ELR (cell line): ENCODE data around the gene CORO1C.

Experiments used
- DNase-seq: peaks from one replicate; pipeline ENCODE4 v3.0.0-alpha.2; 2015; ENCODE audit warnings: low read depth

CORO1C gene

DNA sequence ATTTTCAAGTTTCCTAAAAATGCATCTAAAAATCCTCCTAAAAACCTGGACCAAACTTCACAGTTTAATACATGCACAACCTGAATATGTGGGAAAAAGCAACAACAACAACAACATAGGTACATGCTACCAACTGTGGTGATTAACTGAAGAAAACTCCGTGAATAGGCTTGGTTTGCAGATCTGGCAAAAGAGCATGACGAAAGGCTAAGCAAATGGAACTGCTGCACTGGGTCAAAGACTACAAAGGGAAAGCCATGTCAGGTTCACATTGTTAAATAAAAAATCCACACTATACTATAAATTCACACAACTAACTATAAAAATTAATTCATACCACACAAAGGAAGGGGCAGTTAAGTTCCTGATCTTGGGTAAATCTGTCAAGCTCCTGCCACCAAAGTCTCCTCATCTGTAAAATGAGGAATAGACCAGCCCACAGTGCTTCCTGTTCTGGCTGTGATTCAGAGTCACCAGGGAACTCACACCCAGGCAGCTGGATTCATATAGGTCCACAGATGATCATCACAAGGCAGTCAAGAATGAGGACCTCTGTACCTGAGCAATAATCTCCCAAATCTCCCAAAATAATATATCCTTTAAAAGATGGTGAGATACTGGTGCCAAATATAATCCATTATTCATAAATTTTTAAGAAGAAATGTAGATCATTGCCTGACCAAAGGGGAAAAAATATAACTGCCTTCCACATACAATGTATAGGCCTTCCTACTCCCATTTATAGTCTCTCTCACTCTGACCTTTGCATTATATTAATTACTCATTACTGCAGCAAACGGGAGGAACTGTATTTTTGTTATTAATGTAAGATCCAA lies 7.0 kb downstream of the CORO1C start:
- DNase-seq, result peak; percentile 86

DNA sequence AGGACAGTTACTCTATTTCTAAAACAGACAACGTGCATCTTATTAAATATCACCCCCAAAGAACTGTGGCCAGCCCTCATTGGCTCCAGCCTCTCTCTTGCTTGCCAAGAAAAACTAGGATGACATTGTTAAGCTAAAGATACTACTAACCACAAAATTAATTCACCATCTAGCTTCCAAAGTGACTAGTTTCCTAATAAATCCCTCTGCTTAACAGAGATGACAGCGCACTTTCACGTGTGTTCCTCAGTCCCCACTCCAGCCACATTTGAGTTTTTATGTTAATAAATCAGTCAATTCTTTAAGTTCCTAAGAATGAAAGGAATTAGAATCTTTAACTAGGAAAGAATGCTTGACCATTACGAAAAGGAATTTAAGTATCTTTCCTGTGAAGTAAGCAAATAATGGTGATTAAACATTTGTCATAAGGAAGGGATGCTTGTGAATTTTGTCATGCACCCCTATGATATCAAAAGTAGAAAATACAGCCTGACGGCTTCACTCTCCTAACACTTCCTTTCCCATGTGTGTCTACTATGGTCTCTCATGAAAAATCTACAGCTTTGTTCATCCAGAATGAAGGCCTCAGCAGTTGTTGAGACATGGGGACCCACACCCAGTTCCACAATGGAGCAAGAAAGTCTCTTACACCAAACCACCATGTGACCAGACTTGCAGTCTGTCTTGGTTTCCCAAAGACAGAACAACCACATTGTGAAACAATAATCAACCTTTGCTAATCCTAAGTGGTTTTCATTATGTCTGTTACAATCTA lies 8.1 kb downstream of the CORO1C start:
- DNase-seq, result peak; percentile 96

DNA sequence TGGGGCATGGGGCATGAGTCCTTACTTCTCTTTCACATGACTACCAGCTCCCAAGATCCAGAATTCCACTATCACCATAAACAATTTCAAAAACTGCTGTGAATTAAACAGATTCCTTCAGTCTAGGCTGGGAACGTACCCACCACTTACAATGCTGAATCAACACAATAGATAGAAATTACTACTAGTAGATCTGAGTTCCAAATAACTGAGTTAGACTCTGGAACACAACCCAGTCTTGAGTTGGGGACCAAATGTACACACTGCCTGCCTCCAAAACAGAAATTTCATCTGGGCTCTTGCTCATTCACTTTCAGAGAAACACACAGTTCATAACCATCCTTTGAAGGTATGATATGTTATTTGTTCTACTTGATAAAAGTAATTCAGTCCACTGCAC lies 8.9 kb downstream of the CORO1C start:
- no peak for DNase-seq

DNA sequence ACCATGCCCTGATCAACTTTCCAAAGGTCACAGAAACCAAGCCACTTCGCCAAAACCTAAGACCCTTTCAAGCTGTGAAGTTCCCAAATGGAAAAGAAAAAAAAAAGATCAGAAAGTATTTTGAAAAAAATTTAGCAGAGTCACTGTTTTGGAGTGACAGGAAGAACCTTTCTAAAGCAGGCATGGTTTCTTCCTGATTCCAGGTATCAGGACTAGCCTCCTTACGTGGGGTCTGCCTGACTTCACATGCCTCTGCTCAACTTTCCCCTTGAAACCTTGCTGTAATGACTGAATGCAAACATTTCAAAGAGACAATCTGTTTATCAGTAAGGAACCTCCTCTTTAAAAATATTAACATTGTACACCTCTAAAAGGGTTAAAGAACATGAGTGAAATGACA lies 9.5 kb downstream of the CORO1C start:
- DNase-seq, result peak; percentile 22

DNA sequence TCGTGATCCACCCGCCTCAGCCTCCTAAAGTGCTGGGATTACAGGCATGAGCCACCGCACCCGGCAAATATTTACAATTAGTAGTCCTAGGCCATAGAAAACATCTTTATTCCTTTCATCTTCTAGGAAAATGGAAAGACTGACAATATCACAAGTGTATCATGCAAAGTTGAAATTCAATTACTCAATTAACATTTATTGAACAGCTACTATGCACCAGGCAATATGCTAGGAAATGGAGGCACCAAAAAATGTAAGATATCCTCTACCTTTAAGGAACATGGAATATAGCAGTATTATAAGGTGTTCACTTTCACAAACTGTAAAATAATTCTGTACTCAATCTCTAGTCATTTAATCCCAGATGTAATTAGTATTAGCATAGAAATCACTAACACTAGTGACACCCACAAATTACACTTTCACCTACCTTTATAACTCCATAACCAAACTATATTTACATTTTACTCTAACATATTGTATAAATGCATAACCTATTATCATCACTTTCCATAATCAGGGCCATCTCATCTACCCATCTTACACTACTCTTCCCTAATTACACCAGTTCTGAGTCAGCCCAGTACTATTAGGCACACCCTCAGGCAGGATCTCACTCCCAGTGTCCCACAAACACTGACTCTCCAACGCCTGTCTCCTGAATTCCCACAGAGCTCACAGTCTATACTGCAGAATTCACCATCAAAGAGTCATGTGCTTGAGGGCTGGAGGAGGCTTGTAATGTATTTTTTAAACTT lies 10.4 kb downstream of the CORO1C start:
- DNase-seq, result peak; percentile 82

DNA sequence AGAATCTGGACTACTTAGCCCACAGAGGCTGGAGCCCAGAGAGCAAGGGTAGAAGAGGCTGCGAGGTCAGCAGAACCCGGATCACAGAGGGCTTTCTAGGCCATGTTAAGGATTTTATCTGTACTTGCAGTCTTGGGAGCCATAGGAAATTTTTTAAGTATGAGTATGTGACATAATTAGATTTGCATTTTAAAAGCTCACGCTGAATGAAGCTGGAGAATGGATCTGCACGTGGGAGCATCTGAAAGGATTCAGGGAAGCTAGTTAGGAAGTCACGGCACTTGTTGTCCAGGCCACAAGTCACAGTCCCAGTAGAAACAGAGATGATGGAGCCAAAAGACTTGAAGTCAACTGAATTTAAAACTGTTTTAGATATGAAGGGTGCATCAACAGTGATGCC lies 14.1 kb downstream of the CORO1C start:
- DNase-seq, result no peak

DNA sequence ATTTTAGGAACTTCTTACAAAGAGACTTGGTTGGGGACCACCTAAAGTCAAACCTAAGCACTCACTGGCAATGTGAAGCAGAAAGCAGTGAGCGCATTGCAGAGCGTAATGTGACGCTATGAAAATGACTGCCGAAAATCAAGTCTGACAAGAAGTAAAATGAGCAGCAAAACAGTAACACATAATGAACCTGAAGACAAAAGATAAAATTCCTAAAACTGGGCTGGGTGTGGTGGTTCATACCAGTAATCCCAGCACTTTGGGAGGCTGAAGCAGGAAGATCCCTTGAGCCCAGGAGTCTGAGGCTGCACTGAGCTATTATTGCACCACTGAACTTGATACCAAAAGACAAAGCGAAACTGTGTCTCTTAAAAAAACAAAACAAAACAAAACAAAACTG lies 16.5 kb downstream of the CORO1C start:
- no peak for DNase-seq

DNA sequence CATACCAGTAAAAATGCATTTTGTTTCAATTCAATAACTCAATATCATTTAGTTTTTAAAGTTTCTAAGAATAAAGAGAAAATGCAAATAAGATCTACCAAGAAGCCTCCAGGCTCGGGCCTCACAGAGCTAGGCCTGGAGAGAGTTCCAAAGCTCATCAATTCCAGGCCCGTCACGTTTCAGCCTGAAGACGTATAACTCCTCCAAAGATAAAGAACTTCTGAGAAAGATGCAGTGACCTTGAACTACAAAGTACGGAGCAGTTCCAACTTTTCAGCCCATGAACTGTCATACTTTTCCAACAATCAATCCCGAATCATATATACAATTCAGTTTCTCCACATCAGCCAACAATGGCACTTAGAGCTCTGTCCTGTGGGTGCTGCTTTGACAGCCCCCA lies 17.8 kb downstream of the CORO1C start:
- DNase-seq, result no peak

DNA sequence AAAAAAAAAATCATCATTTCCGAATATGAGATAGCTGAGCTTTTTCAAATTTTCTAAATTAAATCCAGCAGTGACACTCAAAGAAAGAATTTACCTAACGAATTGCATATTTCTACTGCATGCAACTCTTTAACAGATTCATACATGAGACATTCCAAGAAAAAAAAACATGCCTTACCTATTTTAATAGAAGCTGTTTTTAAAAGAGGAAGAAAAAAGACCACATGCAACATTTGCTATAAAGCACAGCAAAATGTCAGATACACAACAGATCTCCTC lies 18.5 kb downstream of the CORO1C start:
- no peak for DNase-seq

DNA sequence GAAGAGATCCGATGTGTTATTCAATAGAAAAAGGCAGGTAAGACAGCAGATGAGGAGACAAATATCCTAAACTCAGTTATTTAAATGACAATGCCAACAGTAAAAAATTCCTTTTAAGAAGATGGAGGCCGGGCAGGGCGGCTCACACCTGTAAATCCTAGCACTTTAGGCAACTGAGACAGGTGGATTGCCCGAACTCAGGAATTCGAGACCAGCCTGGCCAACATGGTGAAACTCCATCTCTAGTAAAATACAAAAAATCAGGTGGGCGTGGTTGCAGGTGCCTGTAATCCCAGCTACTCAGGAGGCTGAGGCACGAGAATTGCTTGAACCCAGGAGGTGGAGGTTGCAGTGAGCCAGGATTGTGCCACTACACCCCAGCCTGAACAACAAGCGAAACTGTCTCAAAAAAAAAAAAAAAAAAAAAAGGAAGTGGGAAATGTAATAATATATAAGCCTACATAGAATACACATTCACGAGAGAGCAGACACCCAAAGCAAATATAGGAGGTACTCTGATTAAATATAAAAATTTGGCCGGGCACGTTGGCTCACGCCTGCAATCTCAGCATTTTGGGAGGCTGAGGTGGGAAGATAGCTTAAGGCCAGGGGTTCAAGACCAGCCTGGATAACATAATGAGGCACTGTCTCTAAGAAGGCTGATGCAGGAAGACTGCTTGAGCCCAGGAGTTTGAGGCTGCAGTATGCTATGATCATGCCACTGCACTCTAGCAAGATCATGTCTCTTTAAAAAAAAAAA lies 19.0 kb downstream of the CORO1C start:
- no peak for DNase-seq

DNA sequence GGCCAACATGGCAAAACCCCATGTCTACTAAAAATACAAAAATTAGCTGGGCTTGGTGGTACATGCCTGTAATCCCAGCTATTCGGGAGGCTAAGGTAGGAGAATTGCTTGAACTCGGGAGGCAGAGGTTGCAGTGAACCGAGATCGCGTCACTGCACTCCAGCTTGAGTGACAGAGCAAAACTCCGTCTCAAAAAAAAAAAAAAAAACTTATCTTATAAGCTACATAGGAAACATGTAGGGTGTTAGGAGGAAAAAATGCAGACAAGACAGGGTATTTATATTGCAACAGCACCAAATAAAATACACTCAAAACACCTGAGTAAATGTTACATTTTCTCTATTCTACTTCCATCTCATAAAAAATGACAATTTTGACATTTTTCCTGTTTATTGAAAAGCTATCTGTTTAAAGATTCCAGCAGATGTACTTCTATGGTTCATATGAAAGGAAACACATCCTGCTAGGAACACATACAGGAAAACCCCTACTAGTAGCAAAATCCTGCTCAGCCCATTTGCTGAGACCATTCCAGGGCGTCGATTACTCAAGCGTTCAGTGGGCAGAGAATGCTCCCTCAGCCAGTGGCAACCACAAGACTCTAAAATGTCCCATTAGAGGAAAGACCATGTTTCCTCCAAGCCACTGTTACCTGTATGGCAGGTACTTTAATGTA lies 19.7 kb downstream of the CORO1C start:
- no peak for DNase-seq

DNA sequence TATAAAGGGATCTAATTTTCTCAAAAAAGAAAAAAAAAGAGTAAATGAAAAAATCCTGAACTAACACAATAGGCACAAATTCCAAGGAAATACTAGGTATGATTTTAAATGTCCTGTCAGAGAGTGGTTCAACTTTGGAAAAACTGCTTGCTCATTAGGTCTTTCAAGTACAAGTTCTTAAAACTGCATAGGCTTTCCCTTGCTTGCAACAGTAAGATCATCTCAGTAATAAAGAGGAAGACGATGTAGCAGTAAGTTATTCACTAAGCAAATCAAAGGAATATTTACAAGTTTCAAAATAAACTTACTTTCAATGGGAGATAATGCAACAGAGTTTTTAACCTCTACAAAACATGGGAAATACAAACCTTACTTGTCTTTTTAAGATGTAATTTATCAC lies 21.6 kb downstream of the CORO1C start:
- DNase-seq, result no peak

DNA sequence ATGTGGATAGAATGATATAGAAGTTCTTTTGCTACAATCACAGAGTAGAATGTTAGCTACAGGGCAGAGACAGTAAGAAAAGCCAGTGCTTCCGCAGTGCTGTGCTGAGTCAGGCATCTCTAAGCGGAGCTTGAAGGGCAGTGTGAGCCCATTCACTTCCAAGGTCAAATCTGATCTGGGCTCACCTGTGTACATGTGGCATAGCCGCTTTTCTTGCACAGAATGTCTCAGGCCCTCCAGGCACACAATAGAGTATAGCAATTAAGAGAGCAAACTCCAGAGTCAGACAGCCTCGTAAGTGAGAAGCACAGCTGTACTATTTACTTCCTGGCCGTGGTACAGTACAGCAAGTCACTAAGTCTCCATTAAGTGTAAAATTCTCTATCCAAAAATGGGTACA lies 26.8 kb downstream of the CORO1C start:
- DNase-seq, result no peak

DNA sequence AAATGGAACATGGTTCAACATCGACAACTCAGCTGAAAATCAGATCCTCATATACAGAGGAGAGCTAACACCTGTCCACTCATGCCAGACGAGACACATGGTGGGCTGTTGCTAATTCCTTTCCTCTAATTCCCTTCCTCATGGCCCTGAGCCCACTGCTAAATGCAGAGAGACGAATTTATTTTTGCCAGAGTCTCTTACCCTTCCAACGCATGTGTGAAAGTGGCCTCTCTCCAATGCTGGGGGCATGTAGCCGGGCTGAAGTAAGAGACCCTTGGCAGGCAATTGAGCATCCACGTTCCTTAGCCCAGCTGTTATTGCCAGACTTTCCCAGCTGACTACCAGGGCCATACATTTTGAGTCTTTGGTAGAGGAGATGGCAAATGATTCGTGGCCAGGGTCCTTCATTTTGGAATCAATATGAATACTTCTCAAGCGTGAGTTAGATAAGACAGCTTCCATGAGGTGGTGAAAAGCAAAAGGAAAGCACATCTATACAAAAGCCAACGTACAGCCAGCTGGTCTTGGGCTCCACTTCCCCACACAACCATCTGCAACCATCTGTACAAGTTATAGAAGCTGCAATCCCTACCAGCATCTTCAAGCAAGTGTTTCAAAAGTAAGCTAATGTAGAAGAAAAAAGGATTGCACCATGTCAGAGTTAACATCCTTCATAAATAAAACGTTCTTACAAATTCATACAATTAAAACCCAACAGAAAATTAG lies 28.6 kb downstream of the CORO1C start:
- DNase-seq, result no peak

DNA sequence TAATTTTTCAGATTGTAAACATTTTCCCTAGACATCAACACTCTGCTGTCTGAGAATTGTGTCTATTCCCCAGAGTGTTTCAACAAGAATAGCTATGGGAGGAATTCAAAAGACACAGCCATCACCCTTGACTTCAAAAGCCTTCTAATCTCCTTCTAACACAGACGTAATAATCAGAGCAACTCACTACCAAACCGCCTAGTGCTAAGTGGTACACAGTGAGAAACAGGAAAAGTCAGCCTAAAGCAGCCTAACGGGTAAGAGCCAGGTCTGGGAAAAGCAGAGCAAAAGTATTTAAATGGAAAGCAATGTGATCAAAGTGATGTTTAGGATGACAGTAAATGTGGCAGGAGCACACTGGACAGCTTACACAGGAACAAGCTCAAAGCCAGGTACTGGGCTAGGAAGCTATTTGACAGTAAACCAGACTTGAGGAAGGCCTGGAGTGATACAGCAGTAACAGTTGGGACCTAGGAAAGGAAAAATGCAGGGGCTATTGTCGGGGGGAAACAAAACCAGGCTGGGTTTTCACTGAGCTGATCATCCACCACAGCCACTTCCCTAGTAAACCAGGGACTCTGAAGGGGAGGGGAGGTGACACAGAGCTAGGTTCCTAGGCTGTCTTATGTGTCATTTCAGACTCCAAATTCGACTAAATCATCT lies 29.4 kb downstream of the CORO1C start:
- DNase-seq, result no peak

DNA sequence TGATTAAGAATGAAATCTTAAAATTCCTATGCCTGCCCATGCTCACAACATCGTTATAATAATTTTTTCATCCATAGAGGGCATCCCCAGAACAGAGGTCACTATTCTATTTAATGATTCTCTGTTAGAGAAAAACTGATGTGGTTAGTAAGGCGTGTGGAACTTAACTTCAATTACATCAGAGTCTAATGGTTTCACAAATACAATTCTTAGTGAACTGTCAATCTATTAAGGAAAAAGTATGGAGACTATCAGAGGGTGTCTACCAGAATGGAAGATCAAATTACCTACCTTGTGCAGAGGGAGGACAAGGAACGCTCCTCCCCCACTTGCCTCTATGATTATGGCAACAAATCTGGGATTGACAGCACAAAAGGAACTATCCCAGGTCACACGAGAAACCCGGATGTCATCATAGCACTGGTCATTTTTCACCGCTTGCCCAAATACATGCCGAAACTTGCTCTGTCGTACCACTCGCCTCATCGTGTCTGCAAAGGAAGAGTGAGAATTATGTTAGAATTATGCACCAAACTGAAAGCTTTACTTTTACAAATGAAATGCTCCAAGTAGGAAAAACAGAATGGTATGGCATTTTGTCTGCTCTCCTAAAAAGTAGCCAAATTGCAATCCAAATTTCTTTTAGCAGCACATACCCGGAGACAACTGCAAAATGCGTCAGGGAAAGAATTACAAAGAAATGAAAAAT lies 30.3 kb downstream of the CORO1C start:
- DNase-seq, result no peak

DNA sequence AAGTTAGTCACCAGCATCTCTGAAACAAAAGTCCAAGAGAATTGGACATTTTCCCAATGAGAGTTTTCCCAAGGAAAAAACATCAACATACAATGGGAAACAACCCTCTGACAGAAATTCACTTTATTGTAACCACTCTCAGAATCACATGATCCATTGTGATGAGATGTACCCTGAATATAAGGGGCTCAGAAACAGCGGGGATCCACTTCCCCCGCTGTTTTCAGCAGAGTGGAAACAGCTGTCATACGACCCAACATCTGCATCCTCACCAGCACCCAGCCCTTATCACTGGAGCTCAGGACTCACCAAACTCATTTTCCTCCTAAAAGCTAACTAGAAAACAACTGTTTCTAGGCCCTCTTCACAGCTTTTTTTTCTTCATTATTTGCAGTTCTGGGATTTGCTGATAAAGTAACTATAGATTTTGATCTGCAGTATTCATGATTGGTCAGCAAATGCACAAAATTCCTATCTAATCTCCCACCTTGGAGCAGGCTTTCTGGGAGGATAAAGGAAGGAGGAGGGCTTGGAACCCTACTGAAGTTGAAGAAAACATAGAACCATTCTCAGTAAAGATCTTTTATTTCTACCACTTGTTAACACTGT lies 31.3 kb downstream of the CORO1C start:
- no peak for DNase-seq

DNA sequence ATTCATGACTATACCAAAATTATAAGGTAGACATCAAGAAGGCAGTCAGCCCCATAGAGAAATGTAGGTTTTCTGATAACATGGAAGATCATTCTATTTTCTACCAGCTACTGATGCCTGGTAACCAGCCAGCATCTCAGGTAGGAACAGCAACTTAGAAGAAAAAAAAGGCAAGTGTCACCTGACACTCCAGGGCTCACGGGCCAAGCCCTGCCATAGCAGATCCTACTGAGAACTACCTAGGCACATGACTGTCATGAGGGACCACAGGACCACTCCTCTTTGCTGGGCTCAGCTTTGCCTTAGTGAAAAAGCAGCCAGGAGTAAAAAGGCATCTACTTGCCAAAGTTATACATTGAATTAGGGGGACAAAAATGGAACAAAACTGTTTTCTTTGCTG lies 33.4 kb downstream of the CORO1C start:
- DNase-seq, result no peak

DNA sequence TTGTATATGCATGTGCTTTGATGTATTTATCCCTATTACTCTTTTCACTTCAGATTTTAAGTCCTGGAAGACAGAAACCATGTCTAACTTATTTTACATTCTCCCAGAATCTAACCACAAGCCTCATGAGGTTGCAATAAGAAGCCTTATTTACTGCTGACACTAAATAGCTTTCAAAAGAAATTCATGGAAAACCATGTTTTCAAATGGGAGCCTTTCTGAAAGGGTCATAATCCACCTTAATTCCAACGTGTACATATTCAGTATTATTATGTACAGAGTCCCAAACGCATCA lies 34.4 kb downstream of the CORO1C start:
- DNase-seq, result no peak
